Measurements from ENCODE around the gene FRMD4A.

FRMD4A gene

GRCh38 chr10:13701157-13701919 lies 629.4 kb downstream of the FRMD4A start:
- TF ChIP-seq CTBP1 (IDR thresholded peaks at IDR 0.05; ENCODE audit: borderline replicate concordance), result no peak
- no peak for TF ChIP-seq ELF4 (IDR thresholded peaks at IDR 0.05)
- no peak for TF ChIP-seq ZNF384 (IDR thresholded peaks at IDR 0.05)
- TF ChIP-seq HDGF (IDR thresholded peaks at IDR 0.05; ENCODE audit: borderline replicate concordance), result no peak
- TF ChIP-seq FOXK2 (IDR thresholded peaks at IDR 0.05), result no peak
- no peak for TF ChIP-seq PKNOX1 (IDR thresholded peaks at IDR 0.05)
- no peak for TF ChIP-seq BHLHE40 (IDR thresholded peaks at IDR 0.05; ENCODE audit: borderline replicate concordance)
- TF ChIP-seq TARDBP (IDR thresholded peaks at IDR 0.05), result no peak
- TF ChIP-seq L3MBTL2 (conservative IDR thresholded peaks at IDR 0.05), result no peak
- TF ChIP-seq FOXM1 (IDR thresholded peaks at IDR 0.05; ENCODE audit: borderline replicate concordance), result no peak
- TF ChIP-seq NFRKB (IDR thresholded peaks at IDR 0.05), result no peak
- no peak for TF ChIP-seq FOXA1 (IDR thresholded peaks at IDR 0.05)
- no peak for TF ChIP-seq LEF1 (IDR thresholded peaks at IDR 0.05; ENCODE audit: borderline replicate concordance)
- TF ChIP-seq SUZ12 (IDR thresholded peaks at IDR 0.05), result no peak
- TF ChIP-seq ARNT (IDR thresholded peaks at IDR 0.05), result no peak
- no peak for TF ChIP-seq SP1 (IDR thresholded peaks at IDR 0.05)
- POLR2A ChIA-PET, result no interaction called here
- no peak for DNase-seq (ENCODE audit: extremely low spot score)
- CTCF ChIA-PET, result no interaction called here

GRCh38 chr10:13700473-13701144 lies 630.1 kb downstream of the FRMD4A start:
- no peak for TF ChIP-seq L3MBTL2 (conservative IDR thresholded peaks at IDR 0.05)
- no peak for TF ChIP-seq FOXK2 (IDR thresholded peaks at IDR 0.05)
- TF ChIP-seq CTBP1 (IDR thresholded peaks at IDR 0.05; ENCODE audit: borderline replicate concordance), result no peak
- TF ChIP-seq ZNF384 (IDR thresholded peaks at IDR 0.05), result no peak
- no peak for DNase-seq (ENCODE audit: extremely low spot score)
- POLR2A ChIA-PET, result no interaction called here
- CTCF ChIA-PET, result no interaction called here

GRCh38 chr10:13699216-13699615 lies 631.5 kb downstream of the FRMD4A start:
- ChIA-PET CTCF (no interaction called here), POLR2A (no interaction called here)
- TF ChIP-seq LEF1 (IDR thresholded peaks at IDR 0.05; ENCODE audit: borderline replicate concordance) (no peak), SUZ12 (IDR thresholded peaks at IDR 0.05) (no peak), L3MBTL2 (conservative IDR thresholded peaks at IDR 0.05) (no peak), ZNF384 (IDR thresholded peaks at IDR 0.05) (no peak), FOXA1 (IDR thresholded peaks at IDR 0.05) (no peak), TARDBP (IDR thresholded peaks at IDR 0.05) (no peak), PKNOX1 (IDR thresholded peaks at IDR 0.05) (no peak), NFRKB (IDR thresholded peaks at IDR 0.05) (no peak), HDGF (IDR thresholded peaks at IDR 0.05; ENCODE audit: borderline replicate concordance) (no peak), BHLHE40 (IDR thresholded peaks at IDR 0.05; ENCODE audit: borderline replicate concordance) (no peak), ARNT (IDR thresholded peaks at IDR 0.05) (no peak), FOXK2 (IDR thresholded peaks at IDR 0.05) (no peak), CTBP1 (IDR thresholded peaks at IDR 0.05; ENCODE audit: borderline replicate concordance) (no peak), ELF4 (IDR thresholded peaks at IDR 0.05) (no peak), SP1 (IDR thresholded peaks at IDR 0.05) (no peak), FOXM1 (IDR thresholded peaks at IDR 0.05; ENCODE audit: borderline replicate concordance) (no peak)
- no peak for DNase-seq (ENCODE audit: extremely low spot score)

GRCh38 chr10:13698217-13698616 lies 632.5 kb downstream of the FRMD4A start:
- no peak for DNase-seq (ENCODE audit: extremely low spot score)
- CTCF ChIA-PET, result interaction anchor here (0.6 kb wide), 1 partner anchor 162 kb away, joined by 3 read pairs; no protein-coding TSS in a partner anchor
- no peak for TF ChIP-seq ARNT (IDR thresholded peaks at IDR 0.05)
- POLR2A ChIA-PET, result no interaction called here

GRCh38 chr10:13696071-13696470 lies 634.7 kb downstream of the FRMD4A start:
- CTCF ChIA-PET, result no interaction called here

More at GRCh38 chr10:13696071-13696470, 634.7 kb downstream of the FRMD4A start:
- POLR2A ChIA-PET, result no interaction called here
- DNase-seq (ENCODE audit: extremely low spot score), result no peak
- TF ChIP-seq TARDBP (IDR thresholded peaks at IDR 0.05) (no peak), PKNOX1 (IDR thresholded peaks at IDR 0.05) (no peak), NFRKB (IDR thresholded peaks at IDR 0.05) (no peak), SUZ12 (IDR thresholded peaks at IDR 0.05) (no peak), FOXK2 (IDR thresholded peaks at IDR 0.05) (no peak), CTBP1 (IDR thresholded peaks at IDR 0.05; ENCODE audit: borderline replicate concordance) (no peak), FOXM1 (IDR thresholded peaks at IDR 0.05; ENCODE audit: borderline replicate concordance) (no peak), FOXA1 (IDR thresholded peaks at IDR 0.05) (no peak), LEF1 (IDR thresholded peaks at IDR 0.05; ENCODE audit: borderline replicate concordance) (no peak)
